SIG-M5 (cell line): ENCODE data around the gene NCAN.
"Not testable (repeated sequence)": the region's sequence is repeated elsewhere in the genome, so short reads cannot be mapped to it uniquely, and the experiment has no call there.

Source experiments
- DNase-seq: peaks from one replicate; lab custom pipeline; 2025; lab: John Stamatoyannopoulos, UW

NCAN gene

DNA sequence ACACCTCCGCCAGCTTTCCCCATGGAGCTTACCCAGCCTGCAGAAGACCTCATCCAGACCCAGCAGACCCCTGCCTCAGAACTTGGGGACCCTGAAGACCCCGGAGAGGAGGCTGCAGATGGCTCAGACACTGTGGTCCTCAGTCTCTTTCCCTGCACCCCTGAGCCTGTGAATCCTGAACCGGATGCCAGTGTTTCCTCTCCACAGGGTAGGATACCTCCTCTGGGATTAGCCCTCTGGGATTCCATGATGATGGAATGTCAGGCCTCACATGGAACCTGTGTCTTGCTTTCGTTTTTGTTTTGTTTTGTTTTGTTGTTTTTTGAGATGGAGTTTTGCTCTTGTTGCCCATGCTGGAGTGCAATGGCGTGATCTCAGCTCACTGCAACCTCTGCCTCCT is 17.8 kb upstream of the NCAN start:
- DNase-seq = no peak

GRCh38 chr19:19201697-19202630 is 9.8 kb upstream of the NCAN start:
- DNase-seq = no peak

- no peak for DNase-seq
Observed at GRCh38 chr19:19202707-19203011, 9.1 kb upstream of the NCAN start.

GRCh38 chr19:19203012-19203856 is 8.5 kb upstream of the NCAN start, which contains the start of gene NR2C2AP:
TSS of gene NR2C2AP (minus strand) at chr19:19203414. CDS start at chr19:19203060, 354 bp downstream.
- peak; percentile 41 for DNase-seq

DNA sequence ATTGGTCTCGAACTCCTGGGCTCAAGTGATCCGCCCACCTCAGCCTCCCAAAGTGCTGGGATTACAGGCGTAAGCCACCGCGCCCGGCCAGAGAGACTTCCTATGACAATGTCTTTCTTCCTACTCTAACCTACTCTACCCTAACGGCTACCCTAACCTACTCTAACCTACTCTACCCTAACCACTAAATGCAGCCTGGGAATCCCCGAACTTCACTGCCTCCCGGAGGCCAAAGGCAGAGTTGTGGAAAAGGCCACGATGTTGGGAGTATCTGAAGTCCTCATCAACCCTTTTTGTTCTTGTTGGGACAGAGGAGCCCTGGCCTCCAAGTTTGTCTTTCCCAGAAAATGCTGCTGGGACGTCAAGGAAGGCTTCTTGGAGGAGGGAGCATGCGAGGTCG is 7.6 kb upstream of the NCAN start:
- no peak for DNase-seq

- no peak for DNase-seq
Observed at GRCh38 chr19:19205416-19206410, 6.0 kb upstream of the NCAN start.

DNA sequence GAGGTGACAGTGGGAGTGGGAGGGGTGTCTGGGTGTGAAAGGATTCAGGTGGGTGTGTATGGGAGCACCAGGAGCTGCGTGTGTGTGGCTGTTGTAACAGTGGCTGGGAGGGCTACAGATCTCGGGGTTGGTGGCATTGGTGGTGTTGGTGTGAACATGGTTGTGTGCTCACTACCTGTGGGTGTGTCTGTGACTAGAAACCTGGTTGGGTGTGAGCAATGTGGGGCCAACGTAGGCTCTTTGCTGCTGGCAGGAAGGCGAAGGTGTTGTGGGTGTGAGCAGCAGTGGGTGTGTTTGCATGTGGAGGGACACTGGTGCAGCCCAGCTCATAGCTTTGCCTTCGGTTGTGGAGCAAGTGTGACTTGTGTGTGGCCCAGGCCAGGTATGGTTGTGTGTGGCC is 4.8 kb upstream of the NCAN start:
- no peak for DNase-seq

GRCh38 chr19:19207637-19208572 is 3.9 kb upstream of the NCAN start:
- no peak for DNase-seq

DNA sequence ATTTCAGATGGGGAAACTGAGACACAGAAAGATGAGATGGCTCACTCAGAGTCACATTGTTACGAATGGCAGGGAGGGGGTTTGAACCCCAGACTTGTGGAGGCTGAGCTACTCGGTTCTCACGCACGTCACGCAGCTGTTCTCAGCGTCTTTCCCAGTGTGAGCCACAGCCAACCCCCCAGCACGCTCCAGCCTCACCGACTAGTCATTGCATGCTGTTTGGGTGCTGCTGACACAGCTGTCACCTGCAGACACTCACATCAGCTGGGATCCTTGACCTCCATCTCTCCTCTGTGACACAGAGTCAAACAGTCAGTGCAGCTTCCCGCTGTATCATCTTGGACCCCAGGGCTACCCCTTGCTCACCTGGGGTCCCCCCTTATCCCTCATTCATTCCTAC is 2.4 kb upstream of the NCAN start:
- no peak for DNase-seq

DNA sequence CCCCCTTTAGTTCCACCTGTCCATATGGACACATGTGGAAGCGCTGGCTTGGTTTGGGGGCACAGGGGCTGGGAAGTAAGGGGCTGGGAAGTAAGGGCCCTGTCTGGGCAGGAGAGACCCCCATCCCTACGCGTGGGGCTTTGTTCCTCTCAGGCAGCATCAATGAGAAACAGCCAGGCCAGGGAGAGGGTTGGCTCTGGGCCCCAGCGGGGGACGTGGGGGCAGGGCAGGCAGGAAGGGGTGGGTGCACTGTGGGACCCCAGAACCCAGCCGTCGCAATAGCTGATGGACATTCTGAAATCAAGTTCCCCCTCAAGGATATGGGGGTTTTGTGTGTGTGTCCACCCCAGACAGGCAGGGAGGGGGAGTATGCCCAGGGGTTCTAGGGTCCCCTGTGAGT is 1.2 kb downstream of the NCAN start:
- no peak for DNase-seq

DNA sequence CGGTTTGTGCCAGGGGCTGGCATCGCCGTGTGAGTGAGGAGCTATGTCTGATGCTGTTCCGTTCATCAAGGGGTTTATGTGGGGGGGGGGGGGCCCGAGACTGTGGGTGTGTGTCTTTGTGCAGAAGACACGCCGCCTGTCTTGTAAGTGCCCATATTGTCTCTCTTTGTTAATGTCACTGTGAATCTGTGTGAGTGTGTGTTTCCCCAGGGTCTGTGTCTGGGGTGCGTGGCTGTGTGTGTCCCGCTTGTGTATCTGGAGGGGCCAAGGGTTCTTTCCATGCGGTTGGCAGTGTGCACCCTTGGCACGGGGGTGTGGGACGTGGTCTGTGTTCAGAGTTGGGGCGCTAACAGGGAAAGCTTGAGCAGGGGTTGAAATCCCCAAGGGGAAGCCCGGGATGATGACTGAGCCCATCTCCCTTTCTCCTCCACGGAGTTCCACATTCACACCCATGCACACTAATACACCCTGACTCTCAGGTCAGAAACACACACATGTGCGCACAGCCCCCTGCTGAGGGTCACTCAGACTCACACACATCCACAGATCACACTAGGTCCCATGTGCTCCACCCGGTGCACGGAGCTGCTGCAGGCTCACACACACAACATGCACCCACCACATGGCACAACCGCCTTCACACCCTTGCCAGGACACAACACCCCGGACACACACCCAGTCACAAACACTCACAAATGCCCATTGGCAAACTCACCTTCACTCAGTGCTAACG is 1.8 kb downstream of the NCAN start:
- DNase-seq = no peak

DNA sequence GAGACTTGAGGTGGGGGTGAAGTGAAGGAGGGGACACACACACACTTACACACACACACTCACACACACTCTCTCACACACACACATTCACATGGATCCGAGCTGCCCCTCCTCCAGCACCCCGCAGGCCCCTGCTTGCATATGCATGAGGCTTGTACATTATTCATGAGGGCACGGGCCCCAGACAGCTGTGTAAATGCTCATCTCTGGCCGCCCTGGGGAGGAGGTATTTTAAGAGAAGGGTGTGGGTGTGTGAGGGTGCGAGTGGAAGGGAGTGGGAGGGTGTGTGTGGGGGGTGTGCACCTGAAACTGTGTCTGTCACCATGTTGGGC is 2.4 kb downstream of the NCAN start:
- no peak for DNase-seq

DNA sequence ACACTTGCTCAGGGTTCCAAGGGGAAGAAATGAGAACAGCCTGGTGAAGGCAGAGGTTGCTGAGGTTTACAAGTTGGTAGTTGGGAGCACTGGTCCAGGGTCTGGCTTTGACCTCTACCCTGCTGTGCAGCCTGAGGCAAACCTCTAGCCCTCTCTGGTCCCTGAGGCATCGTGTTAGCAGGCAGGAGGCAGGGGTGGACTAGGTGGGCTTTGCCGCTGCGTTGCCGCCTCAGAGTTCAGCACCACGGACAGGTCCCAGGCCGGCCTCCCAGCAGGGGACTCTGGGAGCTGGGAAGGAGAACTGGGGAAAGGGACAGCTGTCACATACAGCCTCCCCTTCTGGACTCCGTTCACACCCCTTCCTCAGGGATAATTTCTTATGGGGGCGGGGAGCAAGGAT is 3.1 kb downstream of the NCAN start:
- no peak for DNase-seq

- no peak for DNase-seq
Observed at GRCh38 chr19:19215792-19216191, 4.0 kb downstream of the NCAN start.

GRCh38 chr19:19217099-19217498 is 5.3 kb downstream of the NCAN start:
- no peak for DNase-seq

DNA sequence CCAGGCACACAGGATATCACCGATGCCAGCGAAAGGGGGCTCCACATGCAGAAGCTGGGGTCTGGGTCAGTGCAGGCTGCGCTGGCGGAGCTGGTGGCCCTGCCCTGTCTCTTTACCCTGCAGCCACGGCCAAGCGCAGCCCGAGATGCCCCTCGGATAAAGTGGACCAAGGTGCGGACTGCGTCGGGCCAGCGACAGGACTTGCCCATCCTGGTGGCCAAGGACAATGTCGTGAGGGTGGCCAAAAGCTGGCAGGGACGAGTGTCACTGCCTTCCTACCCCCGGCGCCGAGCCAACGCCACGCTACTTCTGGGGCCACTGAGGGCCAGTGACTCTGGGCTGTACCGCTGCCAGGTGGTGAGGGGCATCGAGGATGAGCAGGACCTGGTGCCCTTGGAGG is 7.2 kb downstream of the NCAN start:
- no peak for DNase-seq

DNA sequence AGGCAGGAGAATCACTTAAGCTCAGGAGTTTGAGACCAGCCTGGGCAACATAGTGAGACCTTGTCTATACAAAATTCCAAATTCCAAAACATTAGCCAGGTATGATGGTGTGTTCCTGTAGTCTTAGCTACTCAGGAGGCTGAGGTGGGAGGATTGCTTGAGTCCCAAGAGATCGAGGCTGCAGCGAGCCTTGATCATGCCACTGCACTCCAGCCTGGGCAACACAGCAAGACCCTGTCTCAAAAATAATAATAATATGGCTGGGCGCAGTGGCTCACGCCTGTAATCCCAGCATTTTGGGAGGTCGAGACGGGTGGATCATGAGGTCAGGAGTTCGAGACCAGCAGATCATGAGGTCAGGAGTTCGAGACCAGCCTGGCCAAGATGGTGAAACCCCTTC is 9.2 kb downstream of the NCAN start:
- DNase-seq = not testable (repeated sequence)

- no peak for DNase-seq
Observed at GRCh38 chr19:19223060-19223459, 11.3 kb downstream of the NCAN start.

DNA sequence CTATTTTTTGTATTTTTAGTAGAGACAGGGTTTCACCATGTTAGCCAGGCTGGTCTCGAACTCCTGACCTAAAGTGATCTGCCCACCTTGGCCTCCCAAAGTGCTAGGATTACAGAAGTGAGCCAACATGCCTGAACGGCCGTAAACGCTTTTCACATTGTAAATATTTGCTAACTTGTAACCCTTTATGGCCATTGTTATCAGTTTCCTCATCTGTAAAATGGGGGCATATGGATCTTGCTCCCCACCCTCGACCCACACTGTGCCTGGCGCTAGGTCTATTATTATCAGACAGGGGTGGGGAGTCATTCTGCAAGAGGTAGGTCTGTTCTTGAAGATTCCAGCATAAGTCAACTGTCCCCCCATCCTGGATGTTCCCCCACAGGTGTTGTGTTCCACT is 11.9 kb downstream of the NCAN start:
- DNase-seq = no peak

DNA sequence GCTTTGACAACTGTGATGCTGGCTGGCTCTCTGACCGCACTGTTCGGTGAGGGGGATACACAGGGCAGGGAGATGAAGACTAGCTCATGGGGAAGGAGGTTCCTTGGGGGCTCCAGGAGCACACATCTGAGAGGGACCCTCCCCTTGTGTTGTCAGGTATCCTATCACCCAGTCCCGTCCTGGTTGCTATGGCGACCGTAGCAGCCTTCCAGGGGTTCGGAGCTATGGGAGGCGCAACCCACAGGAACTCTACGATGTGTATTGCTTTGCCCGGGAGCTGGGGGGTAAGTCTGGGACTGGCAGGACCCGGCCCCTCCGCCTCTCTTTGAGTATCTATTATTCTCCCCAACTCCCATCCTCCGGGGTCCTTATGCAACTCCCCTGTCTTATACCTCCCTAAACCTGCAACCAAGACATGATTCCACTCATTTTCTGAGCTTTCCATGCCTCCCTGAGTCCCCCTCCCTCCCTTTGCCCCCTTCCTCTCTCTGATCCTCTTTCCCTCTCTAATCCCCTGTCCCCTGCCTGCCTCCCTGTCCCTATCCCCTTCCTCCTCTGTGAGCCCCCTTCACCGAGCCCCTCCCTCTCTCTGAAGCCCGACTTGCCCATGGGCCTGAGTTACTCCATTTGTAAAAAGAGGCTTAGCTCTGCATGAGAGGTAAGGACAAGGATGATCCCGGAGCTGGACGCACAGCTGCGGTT is 12.5 kb downstream of the NCAN start:
- DNase-seq = no peak
